CD4-positive, alpha-beta memory T cell (primary cell): ENCODE results near the gene PACSIN3. TPM values are rescaled to one million over a fixed set of nuclear protein-coding genes. Genes with fewer than 3 reads are reported as not detected.

ENCODE experiments used
- CTCF ChIA-PET: fragments of 350-600 bp; sonication (Branson Sonifier 250); formaldehyde crosslinking; loops from one replicate; lab custom pipeline; 2021; ENCODE audit warnings: inconsistent platforms; ENCODE audit not compliant: partially characterized antibody; lab: Charles Lee
- POLR2A ChIA-PET: fragments of 350-600 bp; sonication (Branson Sonifier 250); formaldehyde crosslinking; loops from one replicate; lab custom pipeline; 2021; ENCODE audit not compliant: partially characterized antibody; lab: Charles Lee
- DNase-seq, 5 donors: peaks; one replicate each; pipeline versions ENCODE4 v3.0.0 to v3.0.0-alpha.2; 2020 to 2022; ENCODE audit warnings: mixed read lengths in 1 of 5
- H3K27ac ChIP-seq: one replicate; pipeline ENCODE4 v1.7.0; 2013; ENCODE audit warnings: low read depth, low read length
- H3K27me3 ChIP-seq: 2 replicates; pipeline ENCODE4 v1.7.0; 2013; ENCODE audit warnings: mild to moderate bottlenecking, low read length, moderate library complexity; ENCODE audit not compliant: insufficient read depth
- H3K36me3 ChIP-seq: 2 replicates; pipeline ENCODE4 v1.7.0; 2013; ENCODE audit warnings: mild to moderate bottlenecking, low read length, moderate library complexity; ENCODE audit not compliant: insufficient read depth
- H3K4me1 ChIP-seq: 2 replicates; pipeline ENCODE4 v1.7.0; 2013; ENCODE audit warnings: mild to moderate bottlenecking, low read length, moderate library complexity; ENCODE audit not compliant: insufficient read depth
- H3K4me3 ChIP-seq, 2 donors: one replicate each; pipeline ENCODE4 v1.7.0; 2013; ENCODE audit warnings: low read length in 2 of 2, mild to moderate bottlenecking in 1 of 2
- H3K9me3 ChIP-seq, 2 donors: one replicate each; pipeline ENCODE4 v1.7.0; 2013; ENCODE audit warnings: low read length in 2 of 2, control low read depth in 1 of 2; ENCODE audit not compliant: control insufficient read depth in 1 of 2
- H3K27ac Mint-ChIP-seq, 7 donors: one replicate each; pipeline ENCODE4 v1.8.0; 2020 to 2021; ENCODE audit warnings: mixed read lengths in 7 of 7, mild to moderate bottlenecking in 6 of 7, inconsistent platforms in 3 of 7, moderate library complexity in 3 of 7
- H3K27me3 Mint-ChIP-seq, 2 donors: one replicate each; pipeline ENCODE4 v1.8.0; 2020 to 2021; ENCODE audit warnings: mixed read lengths in 2 of 2
- H3K36me3 Mint-ChIP-seq, 2 donors: one replicate each; pipeline ENCODE4 v1.8.0; 2020 to 2021; ENCODE audit warnings: mixed read lengths in 2 of 2, inconsistent platforms in 1 of 2, mild to moderate bottlenecking in 1 of 2
- H3K4me1 Mint-ChIP-seq, 4 donors: one replicate each; pipeline ENCODE4 v1.8.0; 2020 to 2021; ENCODE audit warnings: mixed read lengths in 4 of 4, mild to moderate bottlenecking in 1 of 4
- H3K4me3 Mint-ChIP-seq, 8 donors: one replicate each; pipeline ENCODE4 v1.8.0; 2020 to 2021; ENCODE audit warnings: mixed read lengths in 8 of 8, mild to moderate bottlenecking in 7 of 8, moderate library complexity in 6 of 8, inconsistent platforms in 3 of 8
- H3K9me3 Mint-ChIP-seq, 8 donors: one replicate each; pipeline ENCODE4 v1.8.0; 2020 to 2021; ENCODE audit warnings: mixed read lengths in 8 of 8, mild to moderate bottlenecking in 5 of 8, inconsistent platforms in 3 of 8, moderate library complexity in 1 of 8
- intact Hi-C: fragments of 100-400 bp; cut with micrococcal nuclease; formaldehyde crosslinking; loops from one replicate; pipeline ENCODE4 v1.15.1; 2023
- polyA plus RNA-seq, 2 donors: library from polyadenylated mRNA; unstranded; fragments of 300-500 nt; fragmentation: Illumina TruSeq; gene quantifications; one replicate each; pipeline ENCODE4 v1.2.3, GENCODE V29; 2021
- total RNA-seq, 2 experiments: library from RNA; stranded (reverse); gene quantifications; one replicate each; pipeline ENCODE4 v1.2.3, GENCODE V29; 2021

Gene PACSIN3
- total and polyA plus RNA-seq, 4 experiments from 2014 or later = 0.23 to 1.3 TPM; not detected in 2

DNA sequence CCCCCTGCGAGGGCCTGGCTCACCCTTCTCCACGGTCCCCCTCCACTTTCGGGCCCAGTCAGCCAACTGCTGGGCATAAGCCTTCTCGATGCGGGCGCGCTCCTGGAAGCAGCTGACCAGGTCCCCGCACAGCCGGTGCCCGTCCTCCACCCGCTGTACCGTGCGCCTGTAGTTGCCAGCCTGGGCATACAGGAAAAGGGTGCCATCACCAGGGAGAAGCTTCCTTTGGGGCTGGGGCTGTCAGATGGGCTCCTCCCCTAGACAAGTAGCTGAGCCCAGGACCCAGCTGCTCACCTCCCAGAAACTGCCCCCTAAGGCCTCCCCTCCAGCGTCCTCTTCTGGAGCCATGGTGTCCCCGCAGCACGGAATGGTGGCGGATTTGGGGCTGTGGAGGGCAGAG lies 3.9 kb downstream of the PACSIN3 start:
- CTCF ChIA-PET = interaction anchor here (1.3 kb wide), 1 partner anchor 66 kb away, joined by 3 read pairs; no protein-coding TSS in a partner anchor
- no peaks in the 10 kb centered on the region for H3K9me3 Mint-ChIP-seq

GRCh38 chr11:47181271-47181670 lies 5.0 kb downstream of the PACSIN3 start:
- intact Hi-C loops = no loop called here
- Mint-ChIP-seq H3K27ac (no peak overlapping the region), H3K27me3 (peaks cover 0 to 7% of the 10 kb centered on the region in 2 donors), H3K36me3 (peaks cover 0 to 10% of the 10 kb centered on the region in 2 donors), H3K9me3 (no peaks in the 10 kb centered on the region), H3K4me1 (peaks cover 4 to 26% (median 14%) of the 10 kb centered on the region in 4 donors), H3K4me3 (no peak overlapping the region)
- Histone ChIP-seq H3K9me3 (no peaks in the 10 kb centered on the region), H3K27me3 (peaks cover 3% of the 10 kb centered on the region), H3K36me3 (no peaks in the 10 kb centered on the region), H3K27ac (no peak overlapping the region), H3K4me1 (peaks cover 21% of the 10 kb centered on the region), H3K4me3 (no peak overlapping the region)
- no peak for DNase-seq
- POLR2A ChIA-PET = interaction anchor here (0.8 kb wide), 1 partner anchor 34 kb away, joined by 3 read pairs; the partner anchor contains the start of gene DDB2
- CTCF ChIA-PET = interaction anchor here (1.0 kb wide), 2 partner anchors 24 to 78 kb away, joined by 3 to 4 read pairs; no protein-coding TSS in a partner anchor

More for the DNA sequence above, 3.9 kb downstream of the PACSIN3 start:
- POLR2A ChIA-PET = interaction anchor here (1.4 kb wide), 1 partner anchor 33 kb away, joined by 9 read pairs; the partner anchor contains the start of gene DDB2
- Histone ChIP-seq H3K9me3 (no peaks in the 10 kb centered on the region), H3K36me3 (no peaks in the 10 kb centered on the region), H3K27me3 (peaks cover 3% of the 10 kb centered on the region), H3K4me3 (no peak overlapping the region), H3K27ac (no peak overlapping the region), H3K4me1 (peaks cover 29% of the 10 kb centered on the region)
- H3K4me1 Mint-ChIP-seq = peaks cover 7 to 22% (median 14%) of the 10 kb centered on the region in 4 donors
- DNase-seq = no peak
- peaks cover 0 to 2% of the 10 kb centered on the region in 2 donors for H3K36me3 Mint-ChIP-seq
- H3K27ac Mint-ChIP-seq = no peak overlapping the region
- intact Hi-C loops = no loop called here
- H3K27me3 Mint-ChIP-seq = peaks cover 2 to 8% of the 10 kb centered on the region in 2 donors
- H3K4me3 Mint-ChIP-seq = no peak overlapping the region

GRCh38 chr11:47180006-47180787 lies 6.0 kb downstream of the PACSIN3 start:
- CTCF ChIA-PET = interaction anchor here (0.6 to 3.7 kb wide), 9 partner anchors 18 to 232 kb away, joined by 3 to 42 read pairs (median 4); partner anchors contain the start of gene DDB2
- DNase-seq = no peak
- Mint-ChIP-seq H3K36me3 (peaks cover 0 to 14% of the 10 kb centered on the region in 2 donors), H3K4me1 (peaks cover 11 to 34% (median 23%) of the 10 kb centered on the region in 4 donors), H3K27ac (peak overlapping the region in 1 of 7 donors; percentile 99), H3K4me3 (peak overlapping the region in 1 of 8 donors; percentile 5), H3K9me3 (no peaks in the 10 kb centered on the region), H3K27me3 (peaks cover 0 to 7% of the 10 kb centered on the region in 2 donors)
- no peaks in the 10 kb centered on the region for H3K27me3 ChIP-seq
- intact Hi-C loops = no loop called here
- H3K36me3 ChIP-seq = no peaks in the 10 kb centered on the region
- H3K27ac ChIP-seq = no peak overlapping the region
- peaks cover 25% of the 10 kb centered on the region for H3K4me1 ChIP-seq
- no peaks in the 10 kb centered on the region for H3K9me3 ChIP-seq
- POLR2A ChIA-PET = interaction anchor here (0.9 kb wide), 1 partner anchor 35 kb away, joined by 5 read pairs; the partner anchor contains the start of gene DDB2
- H3K4me3 ChIP-seq = no peak overlapping the region

DNA sequence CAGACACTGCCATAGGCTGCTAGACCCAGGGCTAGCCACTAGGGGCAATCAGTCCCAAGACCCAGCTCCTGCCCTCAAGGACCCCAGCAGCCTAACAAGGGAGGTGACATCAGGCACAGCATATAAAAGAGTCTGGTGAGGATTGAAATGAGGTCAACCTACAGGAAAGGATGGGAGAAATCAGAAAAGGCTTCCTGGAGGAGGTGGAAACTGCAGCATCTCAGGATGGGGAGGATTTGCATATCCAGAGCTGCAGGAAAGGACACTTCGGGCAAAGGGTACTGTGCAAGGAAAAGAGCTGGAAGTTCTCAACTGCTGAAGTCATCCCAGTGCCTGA lies 6.6 kb downstream of the PACSIN3 start:
- H3K27ac ChIP-seq = no peak overlapping the region
- H3K27ac Mint-ChIP-seq = peak overlapping the region in 4 of 7 donors; percentile 75 to 99 (median 77)
- peaks cover 0 to 7% of the 10 kb centered on the region in 2 donors for H3K27me3 Mint-ChIP-seq
- peak in 4 of 5 donors; percentile 21 to 40 (median 30) for DNase-seq
- H3K36me3 ChIP-seq = peaks cover 6% of the 10 kb centered on the region
- ChIA-PET CTCF (interaction anchor here (0.6 to 3.7 kb wide), 8 partner anchors 18 to 233 kb away, joined by 3 to 42 read pairs (median 4); partner anchors contain the start of gene DDB2), POLR2A (interaction anchor here (0.9 kb wide), 1 partner anchor 35 kb away, joined by 5 read pairs; the partner anchor contains the start of gene DDB2)
- intact Hi-C loops = loop anchor here (5.0 to 10.0 kb wide), 3 partner anchors 228 to 675 kb away; partner anchors contain the start of genes KBTBD4, NDUFS3 and SLC39A13
- H3K36me3 Mint-ChIP-seq = peaks cover 0 to 14% of the 10 kb centered on the region in 2 donors
- no peaks in the 10 kb centered on the region for H3K9me3 Mint-ChIP-seq
- H3K27me3 ChIP-seq = no peaks in the 10 kb centered on the region
- peaks cover 11 to 39% (median 23%) of the 10 kb centered on the region in 4 donors for H3K4me1 Mint-ChIP-seq
- H3K9me3 ChIP-seq = no peaks in the 10 kb centered on the region
- peak overlapping the region in 1 of 8 donors; percentile 5 for H3K4me3 Mint-ChIP-seq
- no peak overlapping the region for H3K4me3 ChIP-seq
- peaks cover 29% of the 10 kb centered on the region for H3K4me1 ChIP-seq

DNA sequence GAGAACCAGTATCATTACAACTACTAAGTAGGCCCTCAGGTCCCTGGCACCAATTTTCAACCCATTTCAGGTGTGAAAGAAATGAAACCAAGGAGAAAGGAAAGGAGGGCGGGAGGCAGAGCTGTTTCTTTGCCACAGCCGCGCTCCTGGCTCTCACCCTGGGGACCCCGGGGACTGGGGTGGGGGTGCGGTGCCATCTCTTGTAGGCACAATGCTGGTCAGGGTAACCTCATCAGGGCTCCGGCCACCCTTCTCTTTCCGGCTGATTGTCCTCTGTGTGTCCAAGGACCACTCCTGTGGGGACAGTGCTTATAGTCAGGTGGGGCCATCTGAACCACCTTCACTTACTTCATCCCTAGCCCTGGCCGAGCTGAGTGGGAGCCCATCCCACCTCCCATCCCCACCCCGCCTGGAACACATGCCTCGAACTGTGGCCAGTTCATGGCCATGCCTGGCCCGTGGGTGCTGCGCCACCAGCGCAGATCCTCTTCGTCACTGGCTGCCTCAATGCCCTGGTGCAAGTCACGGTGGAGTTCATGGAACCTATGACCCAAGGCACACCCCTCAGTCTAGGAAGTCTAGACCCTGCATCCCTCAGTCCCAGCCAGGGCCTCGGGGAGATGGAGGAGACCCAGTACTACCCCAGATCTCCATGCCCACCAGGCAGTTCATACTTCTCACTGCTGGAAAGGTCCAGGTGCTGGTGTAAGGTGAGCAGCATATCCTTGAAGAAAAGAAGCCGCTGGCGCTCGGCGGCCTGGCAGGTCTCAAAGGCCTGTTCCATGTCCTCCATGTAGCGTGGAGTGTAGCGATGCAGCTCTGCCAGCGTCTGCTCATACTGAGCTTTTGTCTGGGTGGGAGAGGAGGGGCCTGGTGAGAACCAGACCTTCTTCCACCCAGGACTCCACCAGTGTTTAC lies 7.2 kb downstream of the PACSIN3 start:
- H3K4me1 Mint-ChIP-seq = peaks cover 12 to 42% (median 24%) of the 10 kb centered on the region in 4 donors
- no peaks in the 10 kb centered on the region for H3K9me3 Mint-ChIP-seq
- Histone ChIP-seq H3K27ac (no peak overlapping the region), H3K4me3 (no peak overlapping the region), H3K36me3 (peaks cover 8% of the 10 kb centered on the region), H3K9me3 (no peaks in the 10 kb centered on the region), H3K27me3 (no peaks in the 10 kb centered on the region), H3K4me1 (peaks cover 31% of the 10 kb centered on the region)
- H3K27ac Mint-ChIP-seq = peak overlapping the region in 6 of 7 donors; percentile 47 to 99 (median 76)
- no peak for DNase-seq
- peaks cover 1 to 15% of the 10 kb centered on the region in 2 donors for H3K36me3 Mint-ChIP-seq
- POLR2A ChIA-PET = interaction anchor here (0.7 to 3.6 kb wide), 6 partner anchors 8 to 92 kb away, joined by 3 to 66 read pairs (median 18); partner anchors contain the start of genes ACP2, DDB2, MADD and NR1H3
- peak overlapping the region in 1 of 8 donors; percentile 5 for H3K4me3 Mint-ChIP-seq
- intact Hi-C loops = loop anchor here (5.0 to 10.0 kb wide), 3 partner anchors 228 to 676 kb away; partner anchors contain the start of genes KBTBD4, NDUFS3 and SLC39A13
- CTCF ChIA-PET = interaction anchor here (0.6 to 3.7 kb wide), 19 partner anchors 8 to 275 kb away, joined by 3 to 42 read pairs (median 7); partner anchors contain the start of genes ACP2 and DDB2
- peaks cover 0 to 5% of the 10 kb centered on the region in 2 donors for H3K27me3 Mint-ChIP-seq

DNA sequence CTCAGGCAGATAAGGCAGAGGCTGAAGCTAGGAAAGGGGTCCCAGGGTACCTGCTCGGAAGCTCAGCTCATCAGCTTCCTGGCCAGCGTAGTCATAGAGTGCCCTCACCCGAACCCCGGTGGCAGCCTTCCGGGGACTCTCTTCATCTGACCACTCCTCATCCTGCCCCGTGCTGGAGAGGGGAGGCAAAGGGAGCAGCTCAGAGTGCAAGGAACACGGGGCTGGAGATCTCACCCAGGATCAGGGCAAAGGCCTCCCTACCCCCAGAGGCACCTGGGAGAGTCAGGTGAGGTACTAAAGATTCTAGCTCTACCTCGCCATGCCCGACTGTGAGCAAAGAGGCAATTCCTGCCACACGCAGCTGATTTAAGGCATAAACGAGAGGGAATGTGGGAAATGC lies 7.9 kb downstream of the PACSIN3 start:
- peaks cover 35% of the 10 kb centered on the region for H3K4me1 ChIP-seq
- intact Hi-C loops = loop anchor here (5.0 to 10.0 kb wide), 3 partner anchors 229 to 676 kb away; partner anchors contain the start of genes KBTBD4, NDUFS3 and SLC39A13
- Mint-ChIP-seq H3K27ac (peak overlapping the region in 4 of 7 donors; percentile 29 to 99 (median 80)), H3K4me1 (peaks cover 15 to 48% (median 30%) of the 10 kb centered on the region in 4 donors), H3K27me3 (peaks cover 0 to 5% of the 10 kb centered on the region in 2 donors), H3K36me3 (peaks cover 6 to 22% of the 10 kb centered on the region in 2 donors), H3K4me3 (no peak overlapping the region), H3K9me3 (no peaks in the 10 kb centered on the region)
- CTCF ChIA-PET = interaction anchor here (0.7 to 3.7 kb wide), 22 partner anchors 9 to 293 kb away, joined by 3 to 42 read pairs (median 6); partner anchors contain the start of genes ACP2 and DDB2
- no peak overlapping the region for H3K4me3 ChIP-seq
- no peak for DNase-seq
- H3K9me3 ChIP-seq = no peaks in the 10 kb centered on the region
- H3K36me3 ChIP-seq = peaks cover 15% of the 10 kb centered on the region
- no peaks in the 10 kb centered on the region for H3K27me3 ChIP-seq
- peak overlapping the region; percentile 92 for H3K27ac ChIP-seq
- POLR2A ChIA-PET = interaction anchor here (0.7 to 3.6 kb wide), 12 partner anchors 9 to 248 kb away, joined by 3 to 66 read pairs (median 9); partner anchors contain the start of genes ACP2, DDB2, MADD and NR1H3
